GM21619 (cell line): ENCODE data around the gene CENPK.
"Not testable (repeated sequence)": the region's sequence is repeated elsewhere in the genome, so short reads cannot be mapped to it uniquely, and the experiment has no call there.

Experiments
- ATAC-seq: cut with Tn5 transposase; IDR thresholded peaks from one replicate; pipeline ENCODE4 v1.9.1; 2021; ENCODE audit not compliant: unreplicated experiment

Gene CENPK

GRCh38 chr5:65512170-65512937, 50.6 kb downstream of the CENPK start:
- no peak for ATAC-seq

DNA sequence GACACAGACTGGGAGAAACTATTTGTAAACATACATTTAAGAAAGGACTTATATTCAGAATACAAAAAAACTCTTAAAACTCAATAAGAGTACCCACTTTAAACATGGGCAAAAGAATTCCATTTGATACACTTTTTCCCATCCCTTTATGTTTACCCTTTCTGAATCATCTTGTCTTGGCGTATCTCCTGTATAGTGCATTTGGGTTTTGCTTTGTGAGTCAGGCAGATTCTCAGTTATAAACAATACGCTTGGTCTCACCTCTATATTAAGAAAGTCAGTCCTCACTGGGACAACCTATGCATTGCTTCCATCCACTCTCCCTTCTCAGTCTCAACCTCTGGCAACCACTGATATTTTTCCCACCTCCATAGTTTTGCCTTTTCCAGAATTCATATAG, 54.0 kb downstream of the CENPK start:
- ATAC-seq, result no peak

GRCh38 chr5:65506961-65507360, 56.0 kb downstream of the CENPK start:
- ATAC-seq, result no peak

- ATAC-seq, result no peak
Observed at GRCh38 chr5:65489119-65489518, 73.8 kb downstream of the CENPK start.

- not testable (repeated sequence) for ATAC-seq
Observed at GRCh38 chr5:65488038-65488687, 74.8 kb downstream of the CENPK start.

DNA sequence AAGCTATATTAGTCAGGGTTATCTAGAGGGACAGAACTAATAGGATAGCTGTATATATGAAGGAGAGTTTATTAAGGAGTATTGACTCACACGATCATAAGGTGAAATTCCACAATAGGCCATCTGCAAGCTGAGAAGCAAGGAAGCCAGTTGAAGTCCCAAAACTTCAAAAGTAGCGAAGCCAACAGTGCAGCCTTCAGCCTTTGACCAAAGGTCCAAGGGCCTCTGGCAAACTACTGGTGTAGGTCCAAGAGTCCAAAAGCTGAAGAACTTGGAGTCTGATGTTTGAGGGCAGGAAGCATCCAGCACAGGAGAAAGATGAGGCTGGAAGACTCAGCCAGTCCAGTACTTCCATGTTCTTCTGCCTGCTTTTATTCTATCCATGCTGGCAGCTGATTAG, 76.2 kb downstream of the CENPK start:
- not testable (repeated sequence) for ATAC-seq

- no peak for ATAC-seq
Observed at GRCh38 chr5:65485405-65485804, 77.6 kb downstream of the CENPK start.

DNA sequence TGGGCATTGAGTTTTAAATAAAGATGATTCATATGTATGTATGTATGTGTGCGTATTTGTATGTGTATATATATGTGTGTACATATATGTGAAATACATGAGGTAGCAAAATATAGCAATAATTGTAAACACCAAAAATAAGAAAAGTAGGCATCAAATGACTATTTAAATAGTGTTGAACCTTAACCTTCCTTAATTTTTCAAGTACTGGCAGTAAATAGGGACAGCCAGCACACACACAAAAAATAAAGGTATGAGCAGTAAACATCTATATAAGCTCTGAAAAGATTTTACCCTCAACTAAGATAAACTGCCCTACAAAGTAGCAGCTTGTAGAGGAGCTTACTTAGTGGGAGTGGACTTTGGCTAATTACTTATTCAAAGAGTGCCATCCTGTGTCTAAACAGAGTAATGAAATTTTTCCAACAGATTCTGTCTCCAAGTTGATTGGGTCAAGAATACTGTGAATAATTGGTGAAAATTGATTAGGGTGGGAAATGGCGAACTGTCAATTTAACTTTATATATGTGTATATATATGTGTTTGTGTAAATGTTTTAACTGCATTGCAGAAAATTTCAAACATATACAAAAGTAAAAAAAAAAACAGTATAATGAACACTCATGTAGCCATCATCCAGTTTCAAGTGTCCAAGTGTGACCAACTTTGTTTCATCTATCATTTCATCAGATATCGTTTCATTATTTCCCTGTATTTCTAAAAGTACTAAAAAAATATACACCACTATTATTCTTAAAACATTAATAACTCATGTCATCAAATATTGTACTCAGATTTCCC, 79.2 kb downstream of the CENPK start:
- ATAC-seq, result peak; percentile 50

DNA sequence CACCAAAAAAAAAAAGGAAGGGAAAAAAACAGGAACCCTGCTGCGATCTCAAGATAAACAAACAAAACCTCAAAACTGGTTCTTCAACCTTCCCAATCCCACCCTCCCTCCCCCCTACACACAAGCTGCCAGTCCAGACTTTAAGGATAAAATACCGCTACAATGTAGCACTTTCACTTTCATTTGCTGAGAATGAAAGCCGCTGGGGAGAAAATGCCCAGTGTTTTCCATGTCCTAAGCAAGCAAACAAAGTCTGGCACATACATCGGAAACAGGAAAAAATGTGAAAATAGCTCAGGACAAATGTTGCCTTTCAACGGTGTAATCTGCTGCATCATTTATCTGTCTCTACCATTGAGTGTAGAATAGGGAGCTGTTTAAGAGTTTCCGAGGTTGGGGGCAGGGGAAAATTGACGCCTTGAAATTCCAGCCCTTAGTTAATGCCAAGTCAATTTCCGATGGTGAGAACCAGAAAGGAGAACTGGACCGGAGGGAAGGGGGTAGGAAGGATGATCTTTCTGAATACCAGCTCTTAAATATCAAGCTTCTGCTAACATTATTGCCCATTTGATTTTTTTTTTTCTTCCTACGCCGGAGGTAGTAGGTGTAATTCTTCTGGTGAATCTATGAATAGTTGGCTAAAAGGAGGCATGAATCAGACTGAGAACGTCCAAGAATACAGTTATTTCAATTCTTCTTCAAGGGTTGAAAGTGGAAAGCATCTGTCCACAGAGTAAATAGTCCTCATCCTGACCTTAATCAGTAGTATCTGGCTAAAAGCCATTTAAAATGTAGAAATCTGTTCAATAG, 80.0 kb downstream of the CENPK start:
- ATAC-seq, result no peak

- no peak for ATAC-seq
Observed at GRCh38 chr5:65482296-65482735, 80.7 kb downstream of the CENPK start.

- ATAC-seq, result peak; percentile 70
Observed at GRCh38 chr5:65481635-65482295, 81.2 kb downstream of the CENPK start, which contains the start of gene ADAMTS6. TSS of gene ADAMTS6 (minus strand) at chr5:65481920. CDS start at chr5:65473673, 8,247 bp downstream.

- no peak for ATAC-seq
Observed at GRCh38 chr5:65481171-65481581, 81.8 kb downstream of the CENPK start.

DNA sequence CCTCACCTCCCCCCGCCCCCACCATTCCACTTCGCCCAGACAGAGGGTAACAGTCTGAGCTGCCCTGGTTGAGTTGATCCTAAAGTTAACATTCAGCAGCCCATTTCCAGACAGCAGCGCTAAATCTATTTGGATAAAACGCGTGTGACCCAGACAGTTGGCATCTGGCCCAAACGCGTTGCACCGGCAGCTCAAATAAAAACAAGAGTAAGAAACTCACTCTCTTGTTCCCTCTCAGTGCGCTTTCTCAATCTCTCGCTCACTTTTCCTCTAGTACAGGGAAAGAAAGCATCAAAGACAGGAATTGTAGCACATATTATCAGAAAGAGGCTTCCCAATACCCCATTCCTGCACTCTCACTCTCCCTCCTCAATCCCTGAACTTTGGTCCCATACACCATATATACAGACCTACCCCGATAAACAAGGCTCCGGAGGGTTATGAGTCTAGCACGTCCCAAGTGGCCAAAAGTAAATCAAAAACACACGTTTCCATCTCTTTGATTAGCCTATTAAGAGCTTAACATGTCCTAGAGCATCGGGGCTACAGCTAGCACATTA, 82.6 kb downstream of the CENPK start:
- peak; percentile 28 for ATAC-seq

- ATAC-seq, result no peak
Observed at GRCh38 chr5:65479527-65479926, 83.4 kb downstream of the CENPK start.

- no peak for ATAC-seq
Observed at GRCh38 chr5:65478336-65478735, 84.6 kb downstream of the CENPK start.

DNA sequence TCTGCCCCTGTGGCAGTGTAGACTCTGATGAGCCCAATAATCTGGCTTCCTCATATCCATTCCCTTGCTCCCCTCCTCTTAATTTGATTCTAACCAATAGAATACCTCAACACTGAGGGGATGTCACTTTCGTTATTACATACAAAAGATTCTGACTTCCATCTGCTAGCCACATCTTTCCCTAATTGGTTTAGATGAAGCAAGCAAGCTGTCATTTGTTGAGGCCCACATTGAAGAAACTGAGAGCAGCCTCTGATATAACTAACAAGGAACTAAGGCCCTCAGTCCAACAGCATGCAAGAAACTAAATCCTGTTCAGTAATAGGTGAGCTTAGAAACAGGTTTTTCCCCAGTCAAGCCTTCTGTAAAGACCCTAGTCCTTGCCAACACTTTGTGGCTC, 87.1 kb downstream of the CENPK start:
- ATAC-seq, result no peak

GRCh38 chr5:65475336-65475735, 87.6 kb downstream of the CENPK start:
- no peak for ATAC-seq

DNA sequence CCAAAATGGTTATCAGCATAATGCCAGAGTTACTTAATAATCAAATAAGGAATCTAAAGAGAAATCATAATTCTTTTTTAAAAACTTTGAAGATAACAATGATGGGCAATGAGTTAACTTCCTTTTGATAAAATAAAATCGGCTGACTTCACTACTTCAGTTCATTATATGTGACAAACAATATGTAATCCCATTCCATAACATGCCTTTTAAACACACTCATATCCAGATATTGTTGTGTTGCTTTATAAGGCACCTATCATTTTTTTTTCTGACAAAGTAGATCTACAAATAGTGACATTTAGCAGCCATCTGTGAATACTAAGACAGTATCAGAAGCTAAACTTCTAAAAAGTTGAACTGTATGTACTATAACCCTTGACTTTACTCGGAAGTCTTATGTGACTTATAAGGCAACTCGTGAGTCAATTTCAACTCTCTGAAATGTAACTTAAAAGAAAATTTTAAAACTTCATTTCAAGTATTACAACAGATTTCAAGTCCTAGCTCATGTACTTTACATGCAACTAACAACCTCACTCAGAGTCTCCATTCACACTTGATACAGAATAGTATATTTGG, 88.7 kb downstream of the CENPK start:
- no peak for ATAC-seq

- ATAC-seq, result no peak
Observed at GRCh38 chr5:65468633-65469032, 94.3 kb downstream of the CENPK start.
